Measurements from ENCODE around the gene PCDHA4.
"Not testable (repeated sequence)": the region's sequence is repeated elsewhere in the genome, so short reads cannot be mapped to it uniquely, and the experiment has no call there.

PCDHA4 gene

GRCh38 chr5:140840978-140841962 is 34.4 kb downstream of the PCDHA4 start, which contains the start of gene PCDHA8:
Gene PCDHA8 (plus strand): TSS chr5:140841187. CDS start chr5:140841322, 135 bp downstream.
- DNase-seq (ENCODE audit: low spot score) = no peak
- TF ChIP-seq, protein P1, sequence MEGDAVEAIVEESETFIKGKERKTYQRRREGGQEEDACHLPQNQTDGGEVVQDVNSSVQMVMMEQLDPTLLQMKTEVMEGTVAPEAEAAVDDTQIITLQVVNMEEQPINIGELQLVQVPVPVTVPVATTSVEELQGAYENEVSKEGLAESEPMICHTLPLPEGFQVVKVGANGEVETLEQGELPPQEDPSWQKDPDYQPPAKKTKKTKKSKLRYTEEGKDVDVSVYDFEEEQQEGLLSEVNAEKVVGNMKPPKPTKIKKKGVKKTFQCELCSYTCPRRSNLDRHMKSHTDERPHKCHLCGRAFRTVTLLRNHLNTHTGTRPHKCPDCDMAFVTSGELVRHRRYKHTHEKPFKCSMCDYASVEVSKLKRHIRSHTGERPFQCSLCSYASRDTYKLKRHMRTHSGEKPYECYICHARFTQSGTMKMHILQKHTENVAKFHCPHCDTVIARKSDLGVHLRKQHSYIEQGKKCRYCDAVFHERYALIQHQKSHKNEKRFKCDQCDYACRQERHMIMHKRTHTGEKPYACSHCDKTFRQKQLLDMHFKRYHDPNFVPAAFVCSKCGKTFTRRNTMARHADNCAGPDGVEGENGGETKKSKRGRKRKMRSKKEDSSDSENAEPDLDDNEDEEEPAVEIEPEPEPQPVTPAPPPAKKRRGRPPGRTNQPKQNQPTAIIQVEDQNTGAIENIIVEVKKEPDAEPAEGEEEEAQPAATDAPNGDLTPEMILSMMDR (IDR thresholded peaks at IDR 0.05; ENCODE audit: borderline replicate concordance, control extremely low read depth, extremely low read depth, insufficient read depth, missing control alignments) = no peak
- in situ Hi-C loops (cut with MboI; ENCODE audit: low sequenced_read_pairs, unreplicated experiment) = no loop called here

GRCh38 chr5:140842798-140843733 is 36.2 kb downstream of the PCDHA4 start:
- no peak for DNase-seq (ENCODE audit: low spot score)
- in situ Hi-C loops (cut with MboI; ENCODE audit: low sequenced_read_pairs, unreplicated experiment) = no loop called here
- TF ChIP-seq, protein P1 (IDR thresholded peaks at IDR 0.05; ENCODE audit: borderline replicate concordance, control extremely low read depth, extremely low read depth, insufficient read depth, missing control alignments) = no peak

DNA sequence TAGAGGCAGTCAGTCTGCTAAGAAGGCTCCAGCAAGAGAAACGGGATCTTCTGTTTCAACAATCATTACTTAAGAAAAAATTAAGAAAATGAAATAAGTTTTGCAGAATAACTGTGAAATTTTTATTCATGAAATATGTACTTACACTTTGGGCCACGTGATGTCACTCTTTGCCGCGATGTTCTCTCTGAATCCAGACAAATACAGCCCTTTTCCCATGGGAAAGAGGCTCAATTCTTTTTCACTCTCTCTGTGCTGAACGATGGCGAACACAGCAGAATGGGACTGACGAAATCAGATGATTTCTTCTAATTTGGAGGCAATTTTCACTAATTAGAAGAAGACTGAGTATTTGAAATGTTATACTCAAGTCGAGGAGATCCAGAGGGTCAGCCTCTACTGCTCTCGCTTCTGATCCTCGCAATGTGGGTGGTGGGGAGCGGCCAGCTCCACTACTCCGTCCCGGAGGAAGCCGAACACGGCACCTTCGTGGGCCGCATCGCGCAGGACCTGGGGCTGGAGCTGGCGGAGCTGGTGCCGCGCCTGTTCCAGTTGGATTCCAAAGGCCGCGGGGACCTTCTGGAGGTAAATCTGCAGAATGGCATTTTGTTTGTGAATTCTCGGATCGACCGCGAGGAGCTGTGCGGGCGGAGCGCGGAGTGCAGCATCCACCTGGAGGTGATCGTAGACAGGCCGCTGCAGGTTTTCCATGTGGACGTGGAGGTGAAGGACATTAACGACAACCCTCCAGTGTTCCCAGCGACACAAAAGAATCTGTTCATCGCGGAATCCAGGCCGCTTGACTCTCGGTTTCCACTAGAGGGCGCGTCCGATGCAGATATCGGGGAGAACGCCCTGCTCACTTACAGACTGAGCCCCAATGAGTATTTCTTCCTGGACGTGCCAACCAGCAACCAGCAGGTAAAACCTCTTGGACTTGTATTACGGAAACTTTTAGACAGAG is 41.6 kb downstream of the PCDHA4 start, which contains the start of gene PCDHA9:
Gene PCDHA9, plus strand, starts transcription at position 244 of the 964 bp plus-strand sequence. Its CDS starts 114 bp downstream, at position 358.
- in situ Hi-C loops (cut with MboI; ENCODE audit: low sequenced_read_pairs, unreplicated experiment); DNase-seq (ENCODE audit: low spot score): not testable (repeated sequence)

DNA sequence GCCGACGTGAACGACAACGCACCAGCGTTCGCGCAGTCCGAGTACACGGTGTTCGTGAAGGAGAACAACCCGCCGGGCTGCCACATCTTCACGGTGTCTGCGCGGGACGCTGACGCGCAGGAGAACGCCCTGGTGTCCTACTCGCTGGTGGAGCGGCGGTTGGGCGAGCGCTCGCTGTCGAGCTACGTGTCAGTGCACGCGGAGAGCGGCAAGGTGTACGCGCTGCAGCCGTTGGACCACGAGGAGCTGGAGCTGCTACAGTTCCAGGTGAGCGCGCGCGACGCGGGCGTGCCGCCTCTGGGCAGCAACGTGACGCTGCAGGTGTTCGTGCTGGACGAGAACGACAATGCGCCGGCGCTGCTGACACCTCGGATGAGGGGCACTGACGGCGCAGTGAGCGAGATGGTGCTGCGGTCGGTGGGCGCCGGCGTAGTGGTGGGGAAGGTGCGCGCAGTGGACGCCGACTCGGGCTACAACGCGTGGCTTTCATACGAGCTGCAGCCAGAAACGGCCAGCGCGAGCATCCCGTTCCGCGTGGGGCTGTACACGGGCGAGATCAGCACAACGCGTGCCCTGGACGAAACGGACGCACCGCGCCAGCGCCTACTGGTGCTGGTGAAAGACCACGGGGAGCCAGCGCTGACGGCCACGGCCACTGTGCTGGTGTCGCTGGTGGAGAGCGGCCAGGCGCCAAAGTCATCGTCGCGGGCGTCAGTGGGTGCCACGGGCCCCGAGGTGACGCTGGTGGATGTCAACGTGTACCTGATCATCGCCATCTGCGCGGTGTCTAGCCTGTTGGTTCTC is 43.2 kb downstream of the PCDHA4 start:
- DNase-seq (ENCODE audit: low spot score); in situ Hi-C loops (cut with MboI; ENCODE audit: low sequenced_read_pairs, unreplicated experiment): not testable (repeated sequence)

GRCh38 chr5:140855772-140856674 is 49.2 kb downstream of the PCDHA4 start, which contains the start of gene PCDHA10:
Gene PCDHA10 (plus strand): TSS chr5:140855897. CDS start chr5:140856049, 152 bp downstream.
- TF ChIP-seq, protein P1 (IDR thresholded peaks at IDR 0.05; ENCODE audit: borderline replicate concordance, control extremely low read depth, extremely low read depth, insufficient read depth, missing control alignments) = no peak
- DNase-seq (ENCODE audit: low spot score) = no peak
- in situ Hi-C loops (cut with MboI; ENCODE audit: low sequenced_read_pairs, unreplicated experiment) = no loop called here

Measured in GM13976 (cell line).